Cerebellar nuclear complex (tissue), 1 donor: ENCODE results near the gene ATE1.

Source experiments
- DNase-seq, 2 experiments: peaks; one replicate each; lab custom pipeline; 2025; lab: John Stamatoyannopoulos, UW

Gene ATE1

DNA sequence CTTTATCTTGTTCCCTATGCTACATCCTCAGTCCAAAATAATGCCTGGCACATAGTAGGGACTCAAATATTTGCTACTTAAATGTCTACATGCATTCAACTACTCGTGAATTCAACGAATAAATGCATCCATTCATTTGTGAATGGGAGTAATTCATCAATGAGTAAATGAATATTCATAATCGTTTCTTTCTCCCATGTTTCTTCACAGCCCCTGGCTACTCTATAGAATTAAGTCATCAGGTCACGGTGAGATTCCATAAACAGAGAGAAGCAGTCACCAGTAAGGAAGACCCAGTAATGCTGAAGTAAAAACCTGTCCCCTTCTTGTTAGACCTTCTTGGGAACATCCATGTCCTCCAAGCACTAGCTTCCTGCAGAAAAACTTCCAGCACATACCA, 48.4 kb downstream of the ATE1 start:
- no peak for DNase-seq

DNA sequence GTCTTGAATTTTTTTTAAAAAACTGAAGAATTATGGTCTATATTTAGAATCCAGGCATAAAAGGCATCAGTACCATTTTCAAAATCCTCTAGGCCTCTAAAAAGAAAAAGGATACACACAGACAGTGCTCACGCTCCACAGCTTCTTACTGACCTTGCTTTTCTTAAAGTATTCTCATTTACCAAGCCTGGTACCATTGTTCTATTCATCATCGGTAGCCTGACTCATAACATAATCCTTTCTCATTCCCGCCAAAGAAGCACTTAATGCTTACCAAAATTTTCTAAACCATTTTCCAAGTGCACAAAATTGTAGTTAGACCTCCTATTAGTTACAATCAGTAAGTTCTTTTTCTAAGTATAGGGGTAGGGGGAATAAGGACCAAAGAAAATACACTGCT, 54.6 kb downstream of the ATE1 start:
- DNase-seq, result no peak

DNA sequence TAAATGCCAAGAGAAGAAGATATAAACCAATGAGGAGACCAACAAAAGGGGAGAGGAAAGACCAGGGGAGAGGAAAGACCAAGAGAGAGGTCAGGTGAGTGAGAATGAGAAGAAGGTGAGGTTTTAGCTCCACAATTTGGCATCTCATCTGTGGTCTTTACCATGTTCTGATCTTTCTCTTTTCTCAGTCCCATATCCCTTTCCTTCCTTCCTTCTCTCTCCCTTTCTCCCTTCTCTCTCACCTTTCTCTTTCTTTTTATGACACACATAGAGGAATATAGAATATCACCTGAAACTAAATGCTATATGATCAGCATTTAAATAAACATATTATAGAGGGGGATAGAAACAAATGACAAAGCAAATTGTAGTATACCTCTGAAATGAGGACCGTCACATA, 57.4 kb downstream of the ATE1 start:
- DNase-seq, result no peak

DNA sequence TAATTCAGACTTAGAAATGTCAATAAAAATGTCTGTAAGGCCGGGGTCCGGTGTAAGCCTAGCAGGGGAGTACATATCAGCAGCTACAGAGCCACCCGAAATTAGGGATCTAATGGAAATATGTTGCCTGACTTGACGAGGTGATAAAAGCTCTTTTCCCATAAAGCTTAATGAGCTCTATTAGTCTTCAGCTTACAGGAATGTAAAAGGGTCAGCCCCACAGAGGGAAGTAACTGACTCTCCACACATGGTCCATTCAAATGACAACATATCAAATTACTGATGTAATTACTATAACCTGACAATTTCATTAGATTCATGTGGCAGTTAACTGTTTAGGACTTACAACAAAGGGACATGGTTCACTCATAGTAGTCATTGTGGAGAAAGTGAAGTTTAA, 62.3 kb downstream of the ATE1 start:
- DNase-seq, result no peak

DNA sequence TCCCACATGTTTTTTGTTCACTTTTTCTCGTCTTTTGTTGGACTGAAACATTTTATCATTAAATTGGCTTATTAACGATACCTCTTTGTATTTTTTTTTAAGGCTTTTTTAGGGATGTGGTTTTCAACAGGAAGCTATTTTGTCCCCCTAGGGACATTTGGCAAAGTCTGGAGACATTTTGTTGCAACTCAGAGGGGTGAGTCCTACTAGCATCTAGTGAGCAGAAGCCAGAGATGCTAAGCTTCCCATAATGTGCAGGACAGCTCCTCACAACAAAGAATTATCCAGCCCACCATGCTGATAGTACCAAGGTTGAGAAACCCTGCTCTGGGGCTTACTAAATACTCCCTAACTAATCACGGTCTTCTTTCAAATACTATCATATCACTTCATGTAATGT, 63.2 kb downstream of the ATE1 start:
- no peak for DNase-seq

DNA sequence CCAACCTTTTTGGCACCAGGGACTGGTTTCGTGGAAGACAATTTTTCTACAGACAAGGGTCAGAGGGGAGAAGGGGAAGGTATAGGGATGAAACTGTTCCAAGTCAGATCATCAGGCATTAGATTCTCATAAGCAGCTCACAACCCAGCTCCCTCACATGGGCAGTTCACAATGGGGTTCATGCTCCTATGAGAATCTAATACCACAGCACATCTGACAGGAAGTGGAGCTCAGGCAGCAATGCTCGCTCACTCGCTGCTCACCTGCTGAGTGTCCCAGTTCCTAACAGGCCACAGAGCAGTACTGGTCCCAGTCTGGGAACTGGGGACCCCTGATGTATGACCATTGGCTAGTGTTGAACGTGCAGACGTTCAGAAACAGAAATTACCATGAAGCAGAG, 63.7 kb downstream of the ATE1 start:
- DNase-seq, result no peak

DNA sequence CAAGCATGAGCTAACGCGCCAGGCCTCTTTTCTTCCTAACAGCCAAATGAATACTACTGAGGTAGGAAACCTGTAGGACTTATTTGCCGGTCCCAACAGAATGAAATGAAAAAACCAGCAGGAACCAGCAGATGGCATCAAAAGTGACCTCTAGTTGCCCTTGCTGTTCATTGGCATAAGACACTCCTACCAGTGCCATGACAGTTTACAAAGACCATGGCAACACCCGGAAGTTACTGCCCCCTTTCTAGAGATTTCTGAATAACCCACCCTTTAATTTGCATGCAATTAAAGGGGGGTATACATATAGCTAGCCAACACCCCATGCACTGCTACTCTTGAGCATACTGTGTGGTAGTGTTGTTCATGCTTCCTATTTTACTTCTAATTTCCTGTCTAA, 65.2 kb downstream of the ATE1 start:
- DNase-seq, result no peak

DNA sequence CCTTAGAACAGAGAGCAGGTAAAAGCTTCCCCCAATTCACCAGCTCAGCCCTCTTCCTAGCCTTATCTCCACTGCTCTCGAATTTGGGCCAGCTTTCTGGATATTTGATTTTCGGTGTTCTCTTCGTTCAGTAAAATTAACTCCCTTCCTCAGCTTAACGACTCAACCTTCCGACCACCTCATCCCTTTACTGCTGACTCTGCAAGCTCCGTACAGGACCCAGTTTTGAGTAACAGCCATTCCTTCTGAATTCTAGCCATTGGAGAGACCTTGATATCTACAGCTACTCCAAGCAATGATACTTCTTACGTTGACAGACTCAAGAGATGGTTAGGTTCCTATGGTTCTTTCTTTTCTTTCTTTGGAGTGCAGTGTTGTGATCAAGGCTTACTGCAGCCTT, 65.8 kb downstream of the ATE1 start:
- no peak for DNase-seq

DNA sequence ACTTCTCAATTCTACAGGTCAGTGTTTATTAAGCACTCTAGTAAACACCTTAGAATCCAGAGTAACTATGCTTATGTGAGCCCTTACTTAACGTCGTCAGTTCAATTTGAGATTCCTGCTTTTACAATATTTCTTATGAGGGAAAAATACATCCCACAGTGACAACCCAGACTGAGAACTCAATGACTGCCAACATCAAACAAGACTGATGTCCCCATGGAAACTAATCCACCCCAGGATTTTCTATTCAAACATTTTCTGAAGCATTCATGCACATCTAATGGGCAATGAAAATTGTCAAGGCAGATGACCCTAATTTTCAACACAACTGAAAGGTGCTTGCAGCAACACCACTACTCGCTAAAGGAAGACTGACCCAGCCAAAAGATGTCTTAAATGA, 67.0 kb downstream of the ATE1 start:
- no peak for DNase-seq

DNA sequence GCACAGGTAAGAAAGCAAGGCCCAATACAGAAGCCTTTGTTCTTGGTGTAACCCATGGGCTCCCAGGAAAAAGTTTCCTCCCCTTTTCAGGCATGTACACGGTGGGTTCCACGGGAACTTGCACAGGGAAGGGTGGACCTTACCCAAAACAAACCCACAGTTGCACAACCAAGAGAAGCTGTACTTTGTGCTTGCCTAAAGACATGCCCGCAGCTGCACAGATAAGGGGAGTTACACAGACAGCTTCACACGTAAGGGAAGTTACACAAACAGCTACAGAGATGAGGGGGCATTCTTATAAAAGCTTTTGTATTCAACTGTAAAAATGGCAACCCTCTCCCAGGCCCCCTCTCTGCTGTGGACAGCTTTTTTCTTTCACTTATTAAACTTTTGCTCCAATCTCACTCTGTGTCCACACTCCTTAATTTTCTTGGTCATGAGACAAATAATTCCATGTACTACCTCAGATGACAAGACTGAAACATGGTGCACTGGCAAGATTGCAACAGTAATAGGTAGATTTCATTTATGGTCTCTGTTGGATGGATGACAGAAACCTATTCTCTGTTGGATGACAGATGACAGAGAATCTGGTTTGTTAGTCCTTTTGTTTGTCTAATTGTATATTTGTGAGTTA, 72.9 kb downstream of the ATE1 start:
- DNase-seq, result no peak

DNA sequence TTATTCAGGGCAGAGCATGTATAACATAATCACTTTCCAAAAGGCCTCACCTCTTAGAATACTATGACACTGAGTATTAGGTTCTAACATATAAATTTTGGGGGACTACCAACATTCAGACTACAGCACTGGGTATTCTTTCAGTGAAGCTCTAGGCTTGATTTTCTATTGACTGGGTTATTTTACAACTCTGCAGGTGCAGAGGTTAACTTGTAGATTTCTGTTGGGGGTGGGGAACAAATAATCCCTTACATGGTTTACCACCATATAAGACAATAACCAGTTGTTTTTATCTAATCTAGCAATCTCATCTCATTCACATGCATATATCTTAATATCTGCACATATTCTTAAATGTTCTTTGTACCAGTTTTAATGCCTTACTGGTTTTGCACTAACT, 73.9 kb downstream of the ATE1 start:
- no peak for DNase-seq

DNA sequence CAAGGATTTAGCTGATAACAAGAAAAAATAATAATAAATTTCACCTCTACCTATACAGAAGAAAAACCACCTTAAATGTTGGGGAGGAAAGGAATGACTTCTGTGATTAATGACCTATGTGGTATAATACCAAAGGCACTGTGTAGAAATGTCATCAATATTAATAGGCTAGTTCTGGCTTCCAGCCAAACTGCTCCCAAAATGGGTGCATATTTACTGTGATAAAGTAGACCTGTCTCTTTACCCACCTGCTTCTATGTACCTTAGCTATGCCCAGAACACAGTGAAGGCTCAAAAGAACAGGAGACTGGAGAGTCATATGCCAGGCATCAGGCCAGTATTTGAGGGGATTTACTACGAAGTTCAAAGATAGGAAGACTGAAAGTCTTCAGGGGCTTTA, 76.0 kb downstream of the ATE1 start:
- no peak for DNase-seq

DNA sequence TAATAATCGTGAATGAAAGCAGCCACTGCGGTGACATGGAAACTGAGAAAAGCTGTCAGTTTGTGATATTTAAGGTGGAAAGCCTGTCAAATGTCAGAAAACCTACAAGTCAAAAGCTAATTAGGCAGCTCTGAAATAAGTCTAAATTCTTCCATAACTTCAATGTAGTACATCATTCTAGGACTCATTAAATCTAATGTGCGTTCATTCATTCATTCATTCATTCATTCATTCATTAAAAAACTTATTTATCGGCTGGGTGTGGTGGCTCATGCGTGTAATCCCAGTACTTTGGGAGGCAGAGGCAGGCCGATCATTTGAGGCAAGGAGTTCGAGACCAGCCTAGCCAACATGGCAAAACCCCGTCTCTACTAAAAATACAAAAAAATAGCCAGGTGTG, 79.7 kb downstream of the ATE1 start:
- DNase-seq, result no peak

DNA sequence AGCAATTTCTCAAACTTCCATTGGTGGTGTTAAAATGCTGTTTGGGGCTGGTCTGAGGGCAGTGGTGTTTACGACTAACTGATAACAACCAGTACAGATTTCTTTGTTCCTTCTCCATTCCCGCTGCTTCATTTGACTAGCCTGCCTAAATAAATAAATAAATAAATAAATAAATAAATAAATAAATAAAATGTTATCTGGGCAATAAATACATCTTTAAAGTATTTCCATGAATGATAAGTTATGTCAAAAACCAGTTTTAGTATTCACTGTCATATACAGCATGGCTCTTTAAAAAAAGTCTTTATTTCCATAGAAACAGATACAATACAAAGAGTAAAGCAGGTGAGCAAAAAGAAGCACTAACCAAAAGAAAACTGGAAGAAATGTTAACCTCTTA, 81.3 kb downstream of the ATE1 start:
- no peak for DNase-seq

DNA sequence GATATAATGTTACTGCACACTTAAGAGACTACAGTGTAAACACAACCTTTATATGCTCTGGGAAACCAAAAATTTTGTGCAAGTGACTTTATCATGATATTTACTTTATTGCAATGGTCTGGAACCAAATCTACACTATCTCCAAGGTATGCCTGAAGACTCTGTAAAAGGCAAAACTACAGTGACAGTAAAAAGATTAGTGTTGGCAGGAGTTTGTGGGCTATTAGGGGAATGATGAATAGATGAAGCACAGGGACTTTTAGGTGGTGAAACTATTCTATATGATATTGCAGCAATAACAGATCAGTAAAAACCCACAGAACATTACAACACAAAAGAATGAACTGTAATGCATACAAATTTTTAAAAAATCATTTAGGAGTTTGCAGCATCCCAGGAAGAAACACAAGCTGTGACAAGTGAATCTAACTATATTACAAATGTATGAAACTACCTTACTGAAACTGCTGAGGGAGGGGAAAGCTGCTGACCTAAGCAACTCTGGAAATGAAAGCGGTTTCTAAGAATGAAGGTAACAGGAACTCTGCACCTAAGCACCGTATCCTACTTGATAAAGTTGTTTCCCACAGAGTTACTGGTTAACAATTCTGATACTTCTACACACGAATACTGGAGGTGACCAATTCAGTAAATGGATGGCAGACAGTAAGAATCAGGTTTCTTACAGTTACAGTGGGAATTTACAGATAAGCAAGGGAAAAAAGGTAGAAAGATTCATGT, 82.6 kb downstream of the ATE1 start:
- no peak for DNase-seq

DNA sequence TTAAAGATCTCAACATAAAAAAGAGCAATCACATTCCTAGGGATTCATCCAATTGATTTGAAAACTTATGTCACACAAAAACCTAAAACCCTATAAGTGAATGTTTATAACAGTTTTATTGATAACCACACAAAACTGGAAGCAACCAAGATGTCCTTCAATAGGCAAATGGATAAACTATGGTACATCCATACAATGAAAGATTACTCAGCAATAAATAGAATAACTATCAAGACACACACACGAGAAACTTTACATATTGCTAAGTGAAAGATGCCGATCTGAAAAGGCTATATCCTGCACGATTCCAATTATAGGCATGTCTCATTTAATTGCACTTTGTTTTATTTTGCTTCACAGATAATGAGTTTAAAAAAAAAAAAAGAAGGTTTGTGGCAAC, 83.3 kb downstream of the ATE1 start:
- no peak for DNase-seq

DNA sequence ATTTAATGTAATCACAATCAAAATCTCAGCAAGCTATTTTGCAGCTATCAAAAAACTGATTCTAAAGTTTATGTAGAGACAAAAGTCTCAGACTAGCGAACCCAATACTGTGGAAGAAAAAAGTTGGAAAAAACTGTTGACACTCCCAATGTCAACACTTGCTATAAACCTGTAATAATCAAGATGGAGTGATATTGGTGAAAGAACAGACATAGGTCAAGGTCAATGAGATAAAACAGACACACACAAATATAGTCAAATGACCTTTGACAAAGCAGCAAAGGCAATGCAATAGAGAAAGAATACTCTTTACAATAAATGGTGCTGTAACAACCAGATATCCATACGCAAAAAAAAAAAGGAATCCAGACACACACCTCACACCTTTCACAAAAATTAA, 84.5 kb downstream of the ATE1 start:
- DNase-seq, result no peak

DNA sequence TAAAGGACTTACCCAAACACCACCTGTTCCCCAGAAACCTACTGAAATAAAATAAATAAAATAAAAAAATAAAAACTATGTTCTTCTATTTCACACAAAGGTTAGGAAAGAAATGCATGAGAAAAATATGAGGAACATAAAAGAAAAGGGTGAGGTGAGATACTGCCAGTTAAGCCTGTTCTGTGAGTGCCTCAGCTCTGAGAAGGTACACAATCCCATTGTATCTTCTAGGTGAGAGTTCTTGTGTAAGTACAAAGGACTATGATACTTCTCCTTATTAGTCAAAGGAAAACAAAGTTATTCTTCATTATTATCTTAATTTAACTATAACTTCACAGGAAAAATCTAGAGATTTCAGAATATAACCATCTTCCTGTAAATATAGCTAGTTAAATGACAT, 86.0 kb downstream of the ATE1 start:
- DNase-seq, result no peak

DNA sequence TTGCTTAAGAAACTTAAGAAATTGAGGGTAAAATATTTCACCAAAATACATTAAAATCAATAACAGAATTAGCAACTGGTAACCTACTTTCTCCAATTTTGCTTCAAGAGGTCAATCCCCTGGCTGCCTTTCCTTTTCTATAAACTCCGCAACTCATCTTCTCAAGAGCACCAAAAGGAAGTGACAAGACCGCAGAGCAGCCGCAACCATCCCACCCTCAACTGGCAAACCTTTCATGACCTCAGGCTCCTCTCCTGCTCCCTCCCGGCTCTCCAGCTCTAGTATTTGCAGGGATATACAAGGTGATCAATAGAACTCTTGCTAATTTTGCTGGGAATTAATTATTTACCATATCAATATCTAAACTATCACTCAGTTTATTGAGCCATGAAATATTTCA, 88.9 kb downstream of the ATE1 start:
- DNase-seq, result no peak

DNA sequence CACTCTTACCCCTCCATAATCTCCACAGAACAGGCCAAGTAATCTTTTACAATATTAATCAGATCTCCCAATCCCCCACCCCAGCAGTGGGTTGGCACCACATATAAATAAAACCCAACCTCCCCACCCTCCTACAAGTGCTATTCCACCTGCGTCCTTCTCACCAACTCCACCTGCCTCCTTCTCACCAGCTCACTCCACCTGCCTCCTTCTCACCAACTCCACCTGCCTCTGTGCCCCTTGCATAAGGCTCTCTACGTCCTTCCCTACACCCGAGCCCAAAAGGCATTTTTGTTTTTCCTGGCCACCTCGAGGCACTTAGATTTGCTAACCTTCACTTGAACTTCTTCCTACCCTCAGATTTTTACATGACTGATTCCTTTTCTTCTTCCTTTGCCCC, 89.7 kb downstream of the ATE1 start:
- no peak for DNase-seq

DNA sequence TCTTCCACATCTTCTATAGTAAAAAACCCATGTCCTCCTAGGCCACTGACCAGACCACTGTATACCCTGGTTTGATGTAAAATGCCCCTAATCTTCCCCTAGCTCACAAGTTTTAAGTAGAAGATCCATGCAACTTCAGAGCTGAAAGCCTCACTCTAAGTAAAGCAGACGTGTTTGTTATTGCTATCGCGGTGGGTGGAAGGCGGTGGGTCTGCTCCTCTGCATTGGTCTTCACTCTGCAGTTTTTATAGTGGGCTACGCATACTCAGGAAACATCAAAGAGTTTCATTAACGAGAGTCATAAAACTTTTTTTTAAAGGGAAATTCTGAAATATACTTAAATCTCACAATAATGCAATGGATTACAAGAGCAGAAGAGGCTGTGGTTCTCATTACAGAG, 91.7 kb downstream of the ATE1 start:
- no peak for DNase-seq

DNA sequence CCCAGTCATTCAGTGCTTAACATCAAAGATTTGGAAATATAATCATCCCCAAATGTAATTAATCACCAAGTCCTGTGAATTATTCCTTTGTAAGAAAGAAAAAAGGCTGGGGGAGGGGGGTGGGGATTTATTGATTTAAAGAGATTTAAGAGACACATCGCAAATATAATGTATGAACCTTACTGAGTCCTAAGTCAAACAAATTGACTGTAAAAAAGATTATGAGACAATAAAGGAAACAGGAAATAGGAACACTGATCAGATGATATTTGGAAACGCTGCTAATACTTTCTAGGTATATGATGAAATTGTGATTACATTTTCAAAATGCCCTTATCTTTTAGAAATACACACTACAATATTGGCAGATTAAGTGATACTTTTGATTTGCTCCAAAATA, 92.5 kb downstream of the ATE1 start:
- DNase-seq, result no peak

DNA sequence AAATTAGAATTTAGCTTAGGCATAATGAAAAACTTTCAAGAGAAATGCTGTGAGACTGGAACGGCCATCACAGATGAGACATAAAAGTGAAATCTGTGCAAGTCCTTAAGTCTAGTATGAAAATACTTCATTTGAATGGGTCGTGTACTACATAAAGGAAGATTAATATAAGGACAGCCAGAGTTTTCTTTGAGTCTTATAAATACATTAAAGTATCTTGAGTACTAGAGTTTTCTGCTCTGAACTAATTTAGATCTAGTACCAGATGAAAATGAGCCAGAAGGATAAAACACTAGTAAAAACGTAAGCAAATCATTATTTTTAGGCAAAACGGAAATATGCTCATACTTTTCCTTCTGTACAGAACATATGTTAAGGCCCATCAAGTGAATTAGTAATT, 93.1 kb downstream of the ATE1 start:
- DNase-seq, result no peak

DNA sequence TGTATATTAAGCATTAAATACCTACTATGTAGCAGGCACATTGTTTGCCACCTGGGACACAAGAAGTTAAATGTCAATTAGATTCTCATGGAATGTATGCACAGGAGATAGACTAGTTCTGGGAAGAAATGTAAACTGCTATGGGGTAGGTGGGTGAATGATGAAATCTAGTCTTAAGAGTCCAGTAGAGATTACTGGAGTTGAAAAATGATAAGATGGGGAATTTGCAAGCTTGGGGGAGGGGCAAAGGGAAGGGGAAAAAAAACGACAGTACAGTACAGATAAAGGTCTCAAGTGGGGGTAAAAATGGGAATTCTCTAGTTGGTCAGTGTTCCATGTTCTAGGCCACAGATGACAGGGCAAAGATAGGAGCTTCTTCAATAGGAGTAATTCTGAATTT, 94.4 kb downstream of the ATE1 start:
- DNase-seq, result no peak
